Esophagus muscularis mucosa (tissue), 3 donors: Measurements from ENCODE around the gene CABP7.

ENCODE experiments used
- POLR2AphosphoS5 ChIP-seq, 2 donors: sonication (generic); formaldehyde crosslinking; IDR thresholded peaks; one replicate each; pipeline ENCODE4 v1.6.1; 2017; ENCODE audit warnings: antibody characterized with exemption in 2 of 2
- TF ChIP-seq, protein P1 (sequence below), 3 experiments: fragments of 200-600 bp in 2 of 3; fragments of 450-650 bp in 1 of 3; sonication (generic) in 2 of 3; IDR thresholded peaks; one replicate each; pipeline ENCODE4 v1.5.1; 2017 to 2019; ENCODE audit warnings: antibody characterized with exemption in 3 of 3, mild to moderate bottlenecking in 2 of 3, moderate library complexity in 1 of 3

- TF ChIP-seq, protein P1, sequence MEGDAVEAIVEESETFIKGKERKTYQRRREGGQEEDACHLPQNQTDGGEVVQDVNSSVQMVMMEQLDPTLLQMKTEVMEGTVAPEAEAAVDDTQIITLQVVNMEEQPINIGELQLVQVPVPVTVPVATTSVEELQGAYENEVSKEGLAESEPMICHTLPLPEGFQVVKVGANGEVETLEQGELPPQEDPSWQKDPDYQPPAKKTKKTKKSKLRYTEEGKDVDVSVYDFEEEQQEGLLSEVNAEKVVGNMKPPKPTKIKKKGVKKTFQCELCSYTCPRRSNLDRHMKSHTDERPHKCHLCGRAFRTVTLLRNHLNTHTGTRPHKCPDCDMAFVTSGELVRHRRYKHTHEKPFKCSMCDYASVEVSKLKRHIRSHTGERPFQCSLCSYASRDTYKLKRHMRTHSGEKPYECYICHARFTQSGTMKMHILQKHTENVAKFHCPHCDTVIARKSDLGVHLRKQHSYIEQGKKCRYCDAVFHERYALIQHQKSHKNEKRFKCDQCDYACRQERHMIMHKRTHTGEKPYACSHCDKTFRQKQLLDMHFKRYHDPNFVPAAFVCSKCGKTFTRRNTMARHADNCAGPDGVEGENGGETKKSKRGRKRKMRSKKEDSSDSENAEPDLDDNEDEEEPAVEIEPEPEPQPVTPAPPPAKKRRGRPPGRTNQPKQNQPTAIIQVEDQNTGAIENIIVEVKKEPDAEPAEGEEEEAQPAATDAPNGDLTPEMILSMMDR (IDR thresholded peaks at IDR 0.05): no peak
- TF ChIP-seq POLR2AphosphoS5 (IDR thresholded peaks at IDR 0.05): no peak
Observed at GRCh38 chr22:29726512-29727130, 6.8 kb downstream of the CABP7 start.
